ENCODE results near the gene SPAAR.
"Not testable (repeated sequence)": the region's sequence is repeated elsewhere in the genome, so short reads cannot be mapped to it uniquely, and the experiment has no call there.

Gene SPAAR

DNA sequence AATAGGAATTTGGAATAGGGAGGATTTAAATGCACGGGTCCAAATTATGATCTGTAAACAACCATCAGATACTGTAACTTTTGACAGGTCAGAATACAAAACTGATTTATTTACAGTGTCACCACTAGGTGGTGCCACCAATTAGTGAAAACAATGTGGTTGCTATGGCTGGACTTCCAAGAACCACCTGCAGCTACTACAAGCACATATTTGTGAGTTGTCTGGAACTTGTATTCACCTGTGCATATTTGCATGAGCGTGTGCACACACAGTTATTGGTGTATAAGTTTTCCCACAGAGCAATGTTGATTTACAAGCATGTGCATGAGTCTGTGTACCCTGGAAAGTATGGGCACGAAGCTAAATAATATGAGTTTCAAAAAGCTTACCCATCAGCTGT lies 6.2 kb upstream of the SPAAR start:
- peak; percentile 62 for DNase-seq (ENCODE audit: low spot score)

DNA sequence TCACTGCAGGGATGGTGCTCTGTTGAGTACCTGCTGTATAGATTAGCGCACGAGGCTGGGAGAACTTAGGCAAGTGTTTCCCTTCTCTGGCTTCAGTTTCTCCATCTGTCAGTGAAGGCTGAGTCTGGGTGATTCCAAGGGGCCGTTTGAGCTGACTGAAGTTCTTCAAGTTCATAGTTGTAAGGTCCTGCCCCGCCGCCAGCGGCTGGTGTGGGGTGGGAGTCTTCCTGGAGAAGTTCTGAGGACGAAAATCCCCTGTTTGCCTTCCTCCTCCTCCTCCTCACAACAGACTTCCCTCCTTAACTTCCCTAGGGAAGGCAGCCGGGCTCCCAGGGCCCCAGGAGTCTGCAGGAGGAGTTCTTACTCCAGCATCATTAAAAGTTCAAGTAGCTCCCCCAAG lies 5.0 kb upstream of the SPAAR start:
- no peak for DNase-seq (ENCODE audit: low spot score)

GRCh38 chr9:35905051-35905781 lies 4.1 kb upstream of the SPAAR start:
- DNase-seq (ENCODE audit: low spot score): no peak

- no peak for DNase-seq (ENCODE audit: low spot score)
These were observed 3.2 kb upstream of the SPAAR start, which contains the start of gene HRCT1 for GRCh38 chr9:35905912-35906679. HRCT1 (plus strand) TSS chr9:35906202; CDS start chr9:35906288, 86 bp downstream.

GRCh38 chr9:35906923-35907699 lies 2.2 kb upstream of the SPAAR start:
- DNase-seq (ENCODE audit: low spot score): peak; percentile 41

GRCh38 chr9:35907711-35908503 lies 1.4 kb upstream of the SPAAR start:
- DNase-seq (ENCODE audit: low spot score): peak; percentile 21

- no peak for DNase-seq (ENCODE audit: low spot score)
These were observed 675 bp upstream of the SPAAR start for GRCh38 chr9:35908504-35909125.

GRCh38 chr9:35909687-35910612 lies 660 bp downstream of the SPAAR start:
- DNase-seq (ENCODE audit: low spot score): no peak

DNA sequence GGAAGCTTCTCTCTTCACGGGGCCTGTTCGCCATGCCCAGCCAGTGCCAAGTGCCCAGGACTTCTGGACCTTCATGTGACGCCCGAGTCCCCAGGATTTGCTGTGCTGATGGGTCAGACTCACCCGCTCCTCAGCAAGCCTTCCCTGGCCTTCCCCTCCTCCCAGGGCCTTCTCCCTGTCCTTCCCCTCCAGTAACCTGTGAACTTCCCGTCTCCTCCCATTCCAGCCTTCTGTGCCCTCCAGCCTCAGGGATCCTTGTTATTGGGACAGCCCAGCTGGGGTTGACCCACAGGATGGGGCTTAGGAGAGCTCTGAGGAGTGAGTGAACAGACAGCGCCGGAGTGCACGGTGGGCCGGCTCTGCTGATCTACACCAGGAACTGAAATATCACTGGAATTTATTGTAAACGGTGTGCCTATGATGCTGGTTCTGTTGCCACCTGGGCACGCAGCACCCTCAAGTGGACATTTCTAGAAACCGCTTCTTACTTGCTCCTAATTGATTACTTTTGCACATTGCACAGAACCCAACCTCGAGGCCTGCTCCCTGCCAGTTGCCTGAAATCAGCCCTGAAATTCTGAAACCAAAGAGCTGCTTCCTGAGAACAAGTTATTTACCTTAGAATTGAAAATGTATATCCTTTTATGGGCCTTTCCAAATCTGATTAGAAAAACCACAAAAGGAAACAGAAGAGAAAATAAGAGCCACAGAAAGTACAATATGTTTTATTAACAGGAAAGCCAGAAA lies 1.5 kb downstream of the SPAAR start:
- peak; percentile 37 for DNase-seq (ENCODE audit: low spot score)

GRCh38 chr9:35911690-35912089 lies 2.4 kb downstream of the SPAAR start:
- DNase-seq (ENCODE audit: low spot score): no peak

DNA sequence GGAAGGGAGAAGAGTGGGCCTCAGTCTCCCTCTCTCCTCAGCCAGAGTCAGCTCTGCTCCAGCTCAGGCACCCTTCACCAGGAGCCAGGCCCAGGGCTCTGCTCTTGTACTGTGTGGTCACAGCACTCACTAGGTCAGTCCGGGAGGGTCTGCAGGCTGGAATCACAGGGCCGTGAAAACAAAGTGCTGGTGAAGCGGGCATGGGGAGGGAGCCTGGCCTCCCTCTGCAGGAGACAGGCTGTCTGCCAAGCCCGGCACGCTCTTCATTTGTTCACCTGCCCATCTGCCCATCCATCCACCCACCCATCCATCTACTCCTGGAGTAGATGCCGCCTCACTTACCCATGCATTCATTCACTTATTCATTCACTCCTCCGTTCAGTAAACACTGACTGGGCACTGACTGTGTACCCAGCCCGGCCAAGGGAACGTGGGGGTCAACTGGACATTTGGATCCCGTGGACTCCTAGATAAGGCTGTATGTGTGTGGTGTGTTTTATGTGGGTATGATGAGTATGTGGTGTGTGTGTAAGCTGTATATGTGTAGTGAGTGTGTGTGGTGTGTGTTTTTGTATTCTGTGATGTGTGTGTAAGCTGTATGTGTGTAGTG lies 3.6 kb downstream of the SPAAR start:
- no peak for DNase-seq (ENCODE audit: low spot score)

DNA sequence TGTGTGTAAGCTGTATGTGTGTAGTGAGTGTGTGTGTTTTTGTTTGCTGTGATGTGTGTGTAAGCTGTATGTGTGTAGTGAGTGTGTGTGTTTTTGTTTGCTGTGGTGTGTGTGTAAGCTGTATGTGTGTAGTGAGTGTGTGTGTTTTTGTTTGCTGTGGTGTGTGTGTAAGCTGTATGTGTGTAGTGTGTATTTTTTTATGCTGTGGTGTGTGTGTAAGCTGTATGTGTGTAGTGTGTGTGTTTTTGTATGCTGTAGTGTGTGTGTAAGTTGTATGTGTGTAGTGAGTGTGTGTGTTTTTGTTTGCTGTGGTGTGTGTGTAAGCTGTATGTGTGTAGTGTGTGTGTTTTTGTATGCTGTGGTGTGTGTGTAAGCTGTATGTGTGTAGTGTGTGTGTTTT lies 4.1 kb downstream of the SPAAR start:
- DNase-seq (ENCODE audit: low spot score): not testable (repeated sequence)

DNA sequence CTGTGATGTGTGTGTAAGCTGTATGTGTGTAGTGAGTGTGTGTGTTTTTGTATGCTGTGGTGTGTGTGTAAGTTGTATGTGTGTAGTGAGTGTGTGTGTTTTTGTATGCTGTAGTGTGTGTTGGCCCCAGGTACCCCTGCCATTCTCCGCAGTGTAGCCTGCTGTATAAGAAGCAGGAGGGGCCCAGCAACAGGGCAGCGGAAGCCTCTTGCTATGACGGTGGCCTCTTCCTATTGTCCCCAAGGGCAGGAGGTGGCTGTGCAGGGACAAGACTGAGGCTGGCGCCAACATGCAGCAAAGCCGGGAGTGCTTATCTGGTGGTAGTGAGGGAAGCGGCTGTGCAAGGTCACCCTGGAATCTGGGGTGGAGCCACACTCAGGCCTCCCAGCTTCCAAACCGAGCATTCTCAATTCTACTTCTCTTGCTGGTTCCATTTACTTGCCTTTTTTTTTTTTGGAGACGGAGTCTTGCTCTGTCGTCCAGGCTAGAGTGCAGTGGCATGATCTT lies 5.1 kb downstream of the SPAAR start:
- peak; percentile 86 for DNase-seq (ENCODE audit: low spot score)

DNA sequence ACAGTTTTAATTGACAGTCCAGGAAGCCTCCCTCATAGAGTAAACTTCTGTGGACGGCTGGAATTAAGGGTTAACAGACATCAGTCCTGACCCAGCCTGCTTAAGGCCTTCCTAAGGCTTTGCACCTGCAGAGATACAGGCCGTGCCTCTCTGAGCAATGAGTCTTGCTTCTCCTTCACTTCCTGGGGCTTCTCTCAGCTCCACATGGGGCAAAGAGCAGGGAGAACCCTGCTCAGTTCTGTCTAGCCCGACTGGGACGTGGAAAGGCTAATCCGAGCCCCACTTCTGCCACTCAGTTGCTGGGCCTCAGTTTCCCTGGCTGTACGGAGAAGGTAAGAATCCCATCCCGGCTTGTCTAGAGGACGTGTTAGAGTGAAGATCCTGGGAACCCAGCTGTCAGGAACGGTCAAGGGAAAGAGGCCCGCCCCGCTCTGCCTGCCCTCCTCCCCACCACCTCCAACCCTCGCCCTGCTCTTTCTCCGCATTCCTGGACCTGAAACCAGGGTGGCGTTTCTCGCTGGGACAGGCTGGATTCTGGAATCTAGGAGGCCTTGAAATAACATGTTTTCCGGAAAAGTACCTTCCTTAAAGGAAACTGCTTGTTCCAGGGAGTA lies 6.5 kb downstream of the SPAAR start:
- DNase-seq (ENCODE audit: low spot score): no peak

GRCh38 chr9:35917261-35917660 lies 8.0 kb downstream of the SPAAR start:
- no peak for DNase-seq (ENCODE audit: low spot score)

- DNase-seq (ENCODE audit: low spot score): no peak
These were observed 9.5 kb downstream of the SPAAR start for GRCh38 chr9:35918780-35919179.

DNA sequence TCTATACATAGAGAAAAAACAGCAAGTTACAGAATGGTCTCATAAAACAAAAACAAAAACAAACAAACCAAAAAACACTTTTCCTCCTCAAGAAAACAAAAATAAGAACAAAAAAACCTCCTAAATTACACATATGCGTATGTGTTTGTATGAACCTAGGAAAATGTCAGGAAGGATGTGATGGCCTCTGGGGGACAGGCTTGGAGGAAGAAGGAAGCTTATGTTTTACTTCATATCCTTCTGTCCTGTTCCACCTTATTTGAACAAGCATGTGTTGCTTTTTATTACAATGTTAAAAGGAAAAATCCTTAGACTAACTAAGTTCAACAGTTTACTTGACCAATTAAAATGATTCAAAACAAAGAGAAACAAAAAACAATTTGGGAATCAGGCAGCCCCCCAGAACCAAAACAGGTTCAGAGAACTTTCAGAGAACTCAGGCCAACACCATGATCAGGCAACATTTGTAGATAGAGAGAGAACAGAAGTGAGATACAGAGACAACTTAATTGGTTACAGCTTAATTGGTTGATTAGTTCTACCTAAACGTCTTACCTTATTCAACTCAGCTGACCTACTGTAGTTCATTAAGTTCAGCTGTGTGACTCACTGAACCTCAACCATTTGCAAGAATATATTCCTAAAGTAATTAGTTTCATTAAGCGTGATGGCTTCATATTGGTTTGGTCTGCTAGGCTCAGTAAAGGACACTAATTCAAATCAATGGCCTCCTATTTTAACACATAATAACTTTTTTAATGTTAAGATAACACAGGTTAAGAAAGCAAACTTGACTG lies 10.1 kb downstream of the SPAAR start:
- DNase-seq (ENCODE audit: low spot score): no peak

Data from SK-N-DZ (cell line).